Cardiac muscle cell (in vitro differentiated cells and primary cell): ENCODE results near the gene MCCC1. TPM values are rescaled to one million over a fixed set of nuclear protein-coding genes. Genes with fewer than 3 reads are reported as not detected.
A peak's percentile ranks its signal among the peaks of the same experiment; 100 is the strongest.

Experiments
- DNase-seq, 2 donors: peaks; one replicate each; pipeline versions ENCODE4 v3.0.0 to v3.0.0-alpha.2; 2010 to 2017; ENCODE audit warnings: low read depth in 1 of 2, low spot score in 1 of 2
- H3K27ac ChIP-seq: fragments of 200-600 bp; sonication (generic); 2 replicates; pipeline ENCODE4 v1.5.1; 2016
- H3K27me3 ChIP-seq: fragments of 200-600 bp; sonication (generic); 2 replicates; pipeline ENCODE4 v1.6.0; 2016; ENCODE audit warnings: control low read depth
- H3K36me3 ChIP-seq: fragments of 200-600 bp; sonication (generic); 2 replicates; pipeline ENCODE4 v1.5.1; 2016; ENCODE audit warnings: control low read depth
- H3K4me1 ChIP-seq: fragments of 200-600 bp; sonication (generic); 2 replicates; pipeline ENCODE4 v1.8.1; 2017; ENCODE audit warnings: low read depth, mild to moderate bottlenecking, mixed run types
- H3K4me3 ChIP-seq: fragments of 200-600 bp; sonication (generic); 2 replicates; pipeline ENCODE4 v1.5.1; 2016; ENCODE audit warnings: mild to moderate bottlenecking
- H3K9me3 ChIP-seq: fragments of 200-600 bp; sonication (generic); 2 replicates; pipeline ENCODE4 v1.5.1; 2017; ENCODE audit warnings: low read depth, mild to moderate bottlenecking, control low read depth
- polyA plus RNA-seq: library from polyadenylated mRNA; unstranded; fragments of >200 nt; fragmentation: Nextera tagmentation; extraction: Ambion mirVana; gene quantifications from 2 replicates; pipeline ENCODE4 v1.2.1, GENCODE V29; 2016
- total RNA-seq: library from RNA; depleted of rRNA; stranded (reverse); fragments of >200 nt; gene quantifications from 2 replicates; pipeline ENCODE4 v1.2.3, GENCODE V29; 2016
- TF ChIP-seq, protein P1 (sequence below): IDR thresholded peaks from 2 replicates; pipeline ENCODE4 v1.5.1; 2012; ENCODE audit warnings: low read depth, mild to moderate bottlenecking, low read length

The MCCC1 gene
- total and polyA plus RNA-seq, 2 experiments from 2014 or later: 33.2 to 40.5 TPM

DNA sequence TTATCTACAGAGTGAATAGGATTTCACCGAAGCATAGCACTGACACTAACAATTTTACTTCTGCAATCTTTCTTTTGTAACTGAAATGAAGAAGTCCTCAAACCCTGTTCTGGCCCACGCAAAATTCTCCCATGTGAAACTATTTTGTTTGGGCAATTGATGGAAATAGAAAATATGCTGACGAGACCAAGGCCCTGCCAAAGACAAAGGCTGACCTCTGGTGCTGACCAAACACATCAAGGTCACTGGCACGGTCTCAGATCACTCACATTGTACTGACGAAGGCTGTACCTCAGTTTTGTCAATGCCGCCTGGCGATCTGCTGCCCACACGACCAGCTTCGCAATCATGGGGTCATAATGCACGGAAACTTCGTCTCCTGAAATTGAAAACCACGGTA is 60.5 kb downstream of the MCCC1 start:
- H3K27ac ChIP-seq: peak overlapping the region; percentile 44
- no peak overlapping the region for H3K4me3 ChIP-seq
- TF ChIP-seq, protein P1, sequence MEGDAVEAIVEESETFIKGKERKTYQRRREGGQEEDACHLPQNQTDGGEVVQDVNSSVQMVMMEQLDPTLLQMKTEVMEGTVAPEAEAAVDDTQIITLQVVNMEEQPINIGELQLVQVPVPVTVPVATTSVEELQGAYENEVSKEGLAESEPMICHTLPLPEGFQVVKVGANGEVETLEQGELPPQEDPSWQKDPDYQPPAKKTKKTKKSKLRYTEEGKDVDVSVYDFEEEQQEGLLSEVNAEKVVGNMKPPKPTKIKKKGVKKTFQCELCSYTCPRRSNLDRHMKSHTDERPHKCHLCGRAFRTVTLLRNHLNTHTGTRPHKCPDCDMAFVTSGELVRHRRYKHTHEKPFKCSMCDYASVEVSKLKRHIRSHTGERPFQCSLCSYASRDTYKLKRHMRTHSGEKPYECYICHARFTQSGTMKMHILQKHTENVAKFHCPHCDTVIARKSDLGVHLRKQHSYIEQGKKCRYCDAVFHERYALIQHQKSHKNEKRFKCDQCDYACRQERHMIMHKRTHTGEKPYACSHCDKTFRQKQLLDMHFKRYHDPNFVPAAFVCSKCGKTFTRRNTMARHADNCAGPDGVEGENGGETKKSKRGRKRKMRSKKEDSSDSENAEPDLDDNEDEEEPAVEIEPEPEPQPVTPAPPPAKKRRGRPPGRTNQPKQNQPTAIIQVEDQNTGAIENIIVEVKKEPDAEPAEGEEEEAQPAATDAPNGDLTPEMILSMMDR: no peak
- peaks cover 4% of the 10 kb centered on the region for H3K4me1 ChIP-seq
- peaks cover 23% of the 10 kb centered on the region for H3K36me3 ChIP-seq
- no peaks in the 10 kb centered on the region for H3K9me3 ChIP-seq
- DNase-seq: no peak
- no peaks in the 10 kb centered on the region for H3K27me3 ChIP-seq

GRCh38 chr3:183038221-183038620 is 61.1 kb downstream of the MCCC1 start:
- no peak overlapping the region for H3K27ac ChIP-seq
- TF ChIP-seq, protein P1: no peak
- DNase-seq: no peak
- H3K36me3 ChIP-seq: peaks cover 25% of the 10 kb centered on the region
- no peaks in the 10 kb centered on the region for H3K9me3 ChIP-seq
- H3K4me1 ChIP-seq: peaks cover 4% of the 10 kb centered on the region
- H3K4me3 ChIP-seq: no peak overlapping the region
- no peaks in the 10 kb centered on the region for H3K27me3 ChIP-seq

- no peaks in the 10 kb centered on the region for H3K9me3 ChIP-seq
- no peak overlapping the region for H3K27ac ChIP-seq
- H3K36me3 ChIP-seq: peaks cover 19% of the 10 kb centered on the region
- TF ChIP-seq, protein P1: no peak
- H3K4me1 ChIP-seq: no peaks in the 10 kb centered on the region
- H3K4me3 ChIP-seq: no peak overlapping the region
- no peak for DNase-seq
- no peaks in the 10 kb centered on the region for H3K27me3 ChIP-seq
These were observed 65.5 kb downstream of the MCCC1 start for GRCh38 chr3:183033746-183034145.

GRCh38 chr3:183032880-183033555 is 66.3 kb downstream of the MCCC1 start:
- no peak for DNase-seq
- Histone ChIP-seq H3K9me3 (no peaks in the 10 kb centered on the region), H3K27me3 (no peaks in the 10 kb centered on the region), H3K27ac (no peak overlapping the region), H3K36me3 (peaks cover 21% of the 10 kb centered on the region), H3K4me3 (no peak overlapping the region), H3K4me1 (no peaks in the 10 kb centered on the region)
- TF ChIP-seq, protein P1: no peak

DNA sequence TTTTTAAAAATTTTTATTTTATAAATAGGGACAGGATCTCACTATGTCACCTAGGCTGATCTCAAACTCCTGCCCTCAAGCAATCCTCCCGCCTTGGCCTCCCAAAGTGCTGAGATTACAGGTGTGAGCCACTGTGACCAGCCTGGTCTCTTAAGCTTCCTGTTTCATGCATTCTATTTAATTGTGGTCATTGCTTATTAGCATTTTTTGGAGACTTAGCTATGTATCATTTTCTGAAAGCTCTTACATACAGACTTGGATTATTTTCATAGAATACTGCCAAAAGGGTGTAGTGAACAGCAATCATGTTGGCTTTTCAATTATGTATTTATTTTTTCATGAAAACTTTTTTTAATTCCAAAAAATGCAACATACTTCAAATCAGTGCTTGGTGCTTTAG is 67.5 kb downstream of the MCCC1 start:
- no peak for DNase-seq
- H3K36me3 ChIP-seq: peaks cover 17% of the 10 kb centered on the region
- H3K27me3 ChIP-seq: no peaks in the 10 kb centered on the region
- no peak overlapping the region for H3K27ac ChIP-seq
- no peaks in the 10 kb centered on the region for H3K4me1 ChIP-seq
- TF ChIP-seq, protein P1: no peak
- no peaks in the 10 kb centered on the region for H3K9me3 ChIP-seq
- H3K4me3 ChIP-seq: no peak overlapping the region
